Nephron progenitor cell (in vitro differentiated cells): ENCODE measurements around the gene PERCC1.
"Not testable (repeated sequence)": the region's sequence is repeated elsewhere in the genome, so short reads cannot be mapped to it uniquely, and the experiment has no call there.

Experiments
- DNase-seq: peaks from one replicate; pipeline ENCODE4 v3.0.0; 2021
- H3K27ac Mint-ChIP-seq: 2 replicates; pipeline ENCODE4 v1.8.0; 2021; ENCODE audit warnings: mild to moderate bottlenecking, moderate library complexity, mixed read lengths
- H3K27me3 Mint-ChIP-seq: 2 replicates; pipeline ENCODE4 v1.8.0; 2021; ENCODE audit warnings: mild to moderate bottlenecking, low read depth, mixed read lengths; ENCODE audit not compliant: poor library complexity
- H3K36me3 Mint-ChIP-seq: 2 replicates; pipeline ENCODE4 v1.8.0; 2021; ENCODE audit warnings: low read depth, mixed read lengths
- H3K4me1 Mint-ChIP-seq: 2 replicates; pipeline ENCODE4 v1.8.0; 2021; ENCODE audit warnings: mixed read lengths
- H3K4me3 Mint-ChIP-seq: 2 replicates; pipeline ENCODE4 v1.8.0; 2021; ENCODE audit warnings: mild to moderate bottlenecking, moderate library complexity, mixed read lengths
- H3K9me3 Mint-ChIP-seq: 2 replicates; pipeline ENCODE4 v1.8.0; 2021; ENCODE audit warnings: mild to moderate bottlenecking, moderate library complexity, mixed read lengths
- TF ChIP-seq, protein P1 (sequence below): fragments of 200-600 bp; sonication (generic); IDR thresholded peaks from 2 replicates; pipeline ENCODE4 v1.5.0; 2021; ENCODE audit warnings: antibody characterized with exemption

PERCC1 gene

DNA sequence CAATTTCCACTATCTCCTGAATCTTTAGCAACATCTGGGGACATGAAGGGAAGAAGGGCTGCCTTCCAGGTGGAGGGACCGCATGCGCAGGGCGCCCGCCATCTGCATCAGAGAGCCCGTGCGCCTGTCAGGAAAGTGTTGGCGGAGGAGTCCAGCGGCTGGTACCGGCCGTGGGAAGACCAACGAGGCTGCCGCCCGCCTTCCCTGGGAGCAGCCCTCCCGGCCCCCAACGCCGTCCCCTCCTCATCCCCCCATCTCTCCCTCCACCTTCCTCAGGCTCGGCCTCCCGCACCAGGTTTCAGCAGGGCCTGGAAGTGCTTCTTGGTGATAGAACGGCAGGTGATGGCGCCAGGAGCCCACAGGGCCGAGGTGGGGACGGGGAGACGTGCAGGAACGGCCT lies 35.2 kb downstream of the PERCC1 start:
- H3K4me3 Mint-ChIP-seq, result no peak overlapping the region
- H3K4me1 Mint-ChIP-seq, result peaks cover 16% of the 10 kb centered on the region
- DNase-seq, result no peak
- H3K27ac Mint-ChIP-seq, result no peak overlapping the region
- H3K27me3 Mint-ChIP-seq, result peaks cover 4% of the 10 kb centered on the region
- peaks cover 8% of the 10 kb centered on the region for H3K36me3 Mint-ChIP-seq
- TF ChIP-seq, protein P1, sequence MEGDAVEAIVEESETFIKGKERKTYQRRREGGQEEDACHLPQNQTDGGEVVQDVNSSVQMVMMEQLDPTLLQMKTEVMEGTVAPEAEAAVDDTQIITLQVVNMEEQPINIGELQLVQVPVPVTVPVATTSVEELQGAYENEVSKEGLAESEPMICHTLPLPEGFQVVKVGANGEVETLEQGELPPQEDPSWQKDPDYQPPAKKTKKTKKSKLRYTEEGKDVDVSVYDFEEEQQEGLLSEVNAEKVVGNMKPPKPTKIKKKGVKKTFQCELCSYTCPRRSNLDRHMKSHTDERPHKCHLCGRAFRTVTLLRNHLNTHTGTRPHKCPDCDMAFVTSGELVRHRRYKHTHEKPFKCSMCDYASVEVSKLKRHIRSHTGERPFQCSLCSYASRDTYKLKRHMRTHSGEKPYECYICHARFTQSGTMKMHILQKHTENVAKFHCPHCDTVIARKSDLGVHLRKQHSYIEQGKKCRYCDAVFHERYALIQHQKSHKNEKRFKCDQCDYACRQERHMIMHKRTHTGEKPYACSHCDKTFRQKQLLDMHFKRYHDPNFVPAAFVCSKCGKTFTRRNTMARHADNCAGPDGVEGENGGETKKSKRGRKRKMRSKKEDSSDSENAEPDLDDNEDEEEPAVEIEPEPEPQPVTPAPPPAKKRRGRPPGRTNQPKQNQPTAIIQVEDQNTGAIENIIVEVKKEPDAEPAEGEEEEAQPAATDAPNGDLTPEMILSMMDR, result no peak
- H3K9me3 Mint-ChIP-seq, result no peaks in the 10 kb centered on the region

DNA sequence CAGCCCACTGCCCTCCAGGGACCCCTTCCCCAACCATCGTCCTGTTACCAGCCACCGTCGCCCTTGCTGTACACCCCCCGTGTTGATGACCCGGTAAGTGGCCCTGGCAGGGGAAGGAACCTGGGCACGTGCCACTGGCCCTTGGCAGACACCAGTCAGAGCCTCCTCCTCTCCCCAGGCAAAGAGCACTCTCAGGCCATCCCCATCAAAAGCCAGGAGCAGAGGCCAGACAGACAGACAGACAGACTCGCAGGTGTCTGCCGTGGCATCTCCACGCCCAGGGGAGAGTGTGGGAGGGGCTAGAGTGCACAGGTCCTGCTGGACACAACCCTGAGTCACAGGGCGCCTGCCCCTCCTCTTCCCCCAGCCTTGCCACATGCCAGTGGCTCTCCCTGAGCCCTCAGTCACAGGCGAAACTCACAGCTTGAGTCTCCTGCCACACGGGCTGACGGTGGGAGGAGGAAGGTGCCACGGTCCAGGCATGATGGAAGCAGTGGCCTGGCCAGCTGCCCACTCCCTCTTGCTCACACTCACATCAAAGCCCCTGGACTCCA lies 36.2 kb downstream of the PERCC1 start:
- H3K27ac Mint-ChIP-seq, result no peak overlapping the region
- peaks cover 4% of the 10 kb centered on the region for H3K27me3 Mint-ChIP-seq
- no peak for DNase-seq
- H3K4me1 Mint-ChIP-seq, result peaks cover 26% of the 10 kb centered on the region
- TF ChIP-seq, protein P1, result no peak
- H3K4me3 Mint-ChIP-seq, result no peak overlapping the region
- no peaks in the 10 kb centered on the region for H3K9me3 Mint-ChIP-seq
- H3K36me3 Mint-ChIP-seq, result peaks cover 8% of the 10 kb centered on the region

DNA sequence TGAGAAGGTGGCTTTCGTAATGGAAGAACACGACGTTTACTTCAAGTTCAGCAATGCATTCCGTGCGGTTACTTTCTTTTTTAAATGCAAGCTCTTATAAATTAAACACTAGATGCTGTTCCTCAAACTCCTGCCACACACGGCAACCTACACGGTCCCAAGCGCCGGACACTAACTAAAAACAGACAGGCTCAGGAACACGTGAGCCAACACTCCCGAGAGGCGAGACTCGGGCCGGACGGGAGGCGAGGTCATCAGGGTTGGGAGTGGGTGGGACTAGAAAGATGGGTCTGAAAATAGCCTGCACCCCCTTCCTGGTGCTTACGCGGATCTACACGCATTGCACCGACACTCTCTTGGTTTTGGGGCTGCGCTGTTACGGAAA lies 37.5 kb downstream of the PERCC1 start:
- no peak overlapping the region for H3K27ac Mint-ChIP-seq
- H3K4me3 Mint-ChIP-seq, result no peak overlapping the region
- TF ChIP-seq, protein P1, result no peak
- DNase-seq, result no peak
- peaks cover 7% of the 10 kb centered on the region for H3K27me3 Mint-ChIP-seq
- H3K9me3 Mint-ChIP-seq, result no peaks in the 10 kb centered on the region
- H3K4me1 Mint-ChIP-seq, result peaks cover 33% of the 10 kb centered on the region
- H3K36me3 Mint-ChIP-seq, result peaks cover 5% of the 10 kb centered on the region

DNA sequence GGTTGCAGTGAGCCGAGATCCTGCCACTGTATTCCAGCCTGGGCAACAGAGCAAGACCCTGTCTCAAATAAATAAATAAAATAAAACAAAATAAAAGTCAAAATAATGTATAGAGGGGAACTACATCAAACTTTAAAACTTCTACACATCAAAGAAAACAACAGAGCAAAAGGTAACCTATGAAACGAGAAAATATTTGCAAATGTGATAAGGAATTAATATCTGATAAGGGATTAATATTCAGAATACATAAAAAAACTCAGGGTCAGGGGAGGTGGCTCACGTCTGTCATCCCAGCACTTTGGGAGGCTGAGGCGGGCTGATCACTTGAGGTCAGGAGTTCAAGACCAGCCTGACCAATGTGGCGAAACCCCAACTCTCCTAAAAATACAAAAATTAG lies 38.3 kb downstream of the PERCC1 start:
- H3K4me3 Mint-ChIP-seq, result not testable (repeated sequence)
- H3K4me1 Mint-ChIP-seq, result peaks cover 40% of the 10 kb centered on the region

DNA sequence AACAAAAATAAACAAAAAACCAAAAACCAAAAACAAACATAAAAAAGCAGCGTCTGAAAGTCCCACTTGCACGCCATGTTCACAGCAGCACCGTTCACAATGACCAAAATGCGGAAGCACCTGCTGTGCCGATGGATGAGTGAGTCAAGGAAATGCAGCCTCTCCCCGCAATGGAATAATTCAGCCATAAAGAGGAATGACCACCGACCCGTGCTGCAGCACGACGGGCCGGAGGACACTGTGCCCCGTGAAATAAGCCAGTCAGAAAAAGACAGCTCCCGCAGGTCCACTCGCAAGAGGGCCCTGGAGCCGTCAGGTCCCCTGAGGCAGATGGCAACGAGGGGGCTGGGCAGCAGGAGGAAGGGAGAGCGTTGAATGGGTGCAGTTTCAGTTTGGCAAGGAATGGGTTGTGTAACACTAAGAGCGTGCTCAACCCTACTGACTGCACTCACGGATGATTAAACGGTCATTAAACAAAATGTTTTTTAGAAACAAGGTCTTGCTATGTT lies 38.9 kb downstream of the PERCC1 start:
- no peak for DNase-seq
- no peaks in the 10 kb centered on the region for H3K9me3 Mint-ChIP-seq
- TF ChIP-seq, protein P1, result no peak
- peak overlapping the region; percentile 88 for H3K27ac Mint-ChIP-seq
- H3K4me3 Mint-ChIP-seq, result no peak overlapping the region
- H3K36me3 Mint-ChIP-seq, result peaks cover 5% of the 10 kb centered on the region
- peaks cover 41% of the 10 kb centered on the region for H3K4me1 Mint-ChIP-seq
- H3K27me3 Mint-ChIP-seq, result peaks cover 7% of the 10 kb centered on the region

More for the DNA sequence above, 38.3 kb downstream of the PERCC1 start:
- DNase-seq, H3K27ac Mint-ChIP-seq, H3K9me3 Mint-ChIP-seq, H3K27me3 Mint-ChIP-seq, H3K36me3 Mint-ChIP-seq: not testable (repeated sequence)

DNA sequence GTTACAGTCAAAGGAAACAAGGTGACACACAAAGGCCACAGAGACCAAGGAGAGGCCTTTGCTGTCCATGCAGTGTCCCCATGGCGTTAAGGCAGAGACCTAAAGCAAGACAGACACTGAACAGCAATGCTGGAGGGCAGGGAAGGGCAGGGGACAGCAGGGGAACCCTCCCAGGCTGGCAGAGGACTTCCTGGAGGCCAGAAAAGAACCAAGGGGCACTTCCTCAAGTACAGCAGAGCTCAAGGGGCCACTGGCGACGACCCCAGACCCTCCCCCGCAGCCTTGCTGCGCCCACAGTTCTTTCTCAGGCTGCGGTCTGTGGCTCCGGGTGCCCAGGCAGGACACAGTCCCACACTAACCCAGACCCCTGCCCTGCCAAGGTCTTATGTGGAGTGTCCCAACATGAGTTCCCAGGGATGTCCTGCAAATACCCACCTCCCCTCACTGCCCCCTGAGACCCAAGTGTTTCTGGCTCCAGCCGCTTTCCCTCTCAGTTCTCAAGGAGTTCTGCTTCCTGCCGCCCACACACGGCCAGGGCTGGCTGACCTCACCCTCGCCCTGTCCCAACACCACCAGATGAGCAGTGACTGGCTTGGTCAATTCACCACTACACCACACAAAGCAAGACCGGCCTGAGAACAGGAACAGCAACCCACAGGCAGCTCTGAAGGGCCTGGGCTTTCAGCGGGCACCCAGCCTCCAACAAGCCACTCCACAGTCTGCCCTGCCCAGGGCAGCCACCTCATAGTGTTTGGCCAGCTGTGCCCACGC lies 39.8 kb downstream of the PERCC1 start:
- no peak for DNase-seq
- Mint-ChIP-seq H3K4me3 (no peak overlapping the region), H3K4me1 (peaks cover 43% of the 10 kb centered on the region), H3K36me3 (peaks cover 8% of the 10 kb centered on the region), H3K9me3 (peaks cover 5% of the 10 kb centered on the region), H3K27me3 (peaks cover 9% of the 10 kb centered on the region), H3K27ac (peak overlapping the region; percentile 95)
- TF ChIP-seq, protein P1, result no peak
